HG03469 (cell line): ENCODE results near the gene ITGA5.

Source experiments
- ATAC-seq: cut with Tn5 transposase; IDR thresholded peaks from one replicate; pipeline ENCODE4 v1.9.1; 2021; ENCODE audit warnings: mild to moderate bottlenecking, moderate library complexity, moderate number of reproducible peaks; ENCODE audit not compliant: unreplicated experiment

Gene ITGA5

DNA sequence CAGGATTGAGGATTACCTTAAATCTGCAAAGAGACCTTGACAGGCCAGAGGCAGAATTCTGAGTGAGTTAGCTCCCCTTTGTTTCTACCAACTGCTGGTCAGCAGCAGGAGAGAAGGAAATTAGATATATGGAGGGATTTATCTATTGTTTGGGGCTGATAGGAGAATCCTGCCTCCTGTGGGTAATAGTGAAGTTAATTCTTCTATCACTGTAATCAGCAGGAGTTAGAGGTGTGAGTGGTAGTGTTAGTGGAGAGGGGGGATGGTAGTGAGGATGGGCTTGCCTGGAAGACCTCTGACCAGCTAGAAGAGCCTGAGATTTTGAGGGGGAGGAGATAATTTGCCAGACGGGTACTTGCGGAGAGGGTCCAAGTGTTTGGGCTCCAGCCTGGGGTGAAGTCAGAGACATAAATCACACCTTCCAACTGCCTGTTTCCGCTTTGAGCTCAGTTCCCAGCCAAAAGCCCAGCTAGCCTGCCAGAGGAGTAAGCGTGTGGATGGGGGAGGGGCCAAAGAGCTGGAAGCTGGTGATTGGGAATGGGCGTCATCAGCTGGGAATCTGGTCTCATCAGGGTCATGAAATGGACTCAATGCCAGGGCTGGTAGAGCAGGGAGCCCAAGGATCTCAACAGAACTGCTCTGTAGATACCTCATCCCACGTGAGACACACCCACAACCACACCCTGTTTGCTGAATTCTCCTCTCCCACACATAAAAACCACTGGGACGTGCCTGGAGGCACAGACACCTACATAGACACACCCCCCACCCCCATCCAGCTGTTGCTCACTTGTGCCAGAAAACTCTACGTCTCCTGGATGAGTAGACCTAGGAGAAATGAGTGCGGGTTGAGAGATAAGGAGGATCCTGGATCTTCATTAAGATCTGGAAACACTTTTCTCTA, 13.1 kb upstream of the ITGA5 start:
- no peak for ATAC-seq

DNA sequence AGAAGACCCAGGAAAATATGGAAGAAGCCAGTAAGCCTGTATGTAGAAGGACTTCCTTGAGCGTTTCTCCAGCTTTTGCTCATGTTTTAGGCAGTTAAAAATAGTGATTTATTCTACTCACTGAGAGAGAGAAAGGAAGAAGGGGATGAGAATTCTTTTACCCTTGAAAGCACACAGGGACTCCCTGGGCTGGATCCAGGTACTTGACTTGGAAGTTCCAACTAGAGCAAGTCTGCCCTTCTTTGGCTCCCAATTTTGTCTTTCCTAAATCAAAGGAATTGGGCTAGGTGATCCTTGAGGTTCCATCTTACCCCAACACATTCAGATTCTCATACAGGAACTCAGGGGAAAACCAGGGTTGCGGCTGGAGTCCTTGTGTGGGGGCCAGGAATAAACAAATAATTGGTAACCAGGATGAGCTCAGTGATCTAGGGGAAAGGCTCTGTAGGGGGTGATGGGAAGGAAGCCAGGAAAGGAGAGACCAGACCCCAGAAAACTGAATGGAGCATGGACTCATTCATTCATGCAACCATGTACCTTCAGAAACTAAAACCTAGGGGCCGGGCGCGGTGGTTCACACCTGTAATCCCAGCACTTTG, 11.5 kb upstream of the ITGA5 start:
- ATAC-seq = no peak

DNA sequence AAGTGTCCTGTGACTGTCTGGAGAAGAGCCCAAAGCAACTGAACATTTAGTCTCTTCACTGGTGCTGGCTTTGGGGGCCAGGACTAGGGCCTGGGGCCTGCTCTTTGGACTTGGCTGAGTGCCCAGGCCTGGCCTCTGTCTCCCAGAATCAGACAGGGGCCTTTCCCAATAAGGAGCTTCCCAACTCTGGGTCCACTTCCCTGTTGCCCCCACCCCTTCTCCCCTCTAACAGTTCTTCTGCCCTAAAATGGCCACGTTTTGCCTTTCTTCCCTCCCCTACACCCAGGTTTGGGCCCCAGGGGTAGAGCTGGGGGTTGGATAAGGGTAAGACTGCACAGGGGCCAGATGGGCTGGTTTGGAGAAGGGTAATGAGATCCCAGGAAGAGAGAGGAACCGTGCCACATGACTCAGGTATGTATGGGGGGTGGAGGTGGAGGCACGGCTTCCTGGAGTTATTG, 10.0 kb upstream of the ITGA5 start:
- no peak for ATAC-seq

DNA sequence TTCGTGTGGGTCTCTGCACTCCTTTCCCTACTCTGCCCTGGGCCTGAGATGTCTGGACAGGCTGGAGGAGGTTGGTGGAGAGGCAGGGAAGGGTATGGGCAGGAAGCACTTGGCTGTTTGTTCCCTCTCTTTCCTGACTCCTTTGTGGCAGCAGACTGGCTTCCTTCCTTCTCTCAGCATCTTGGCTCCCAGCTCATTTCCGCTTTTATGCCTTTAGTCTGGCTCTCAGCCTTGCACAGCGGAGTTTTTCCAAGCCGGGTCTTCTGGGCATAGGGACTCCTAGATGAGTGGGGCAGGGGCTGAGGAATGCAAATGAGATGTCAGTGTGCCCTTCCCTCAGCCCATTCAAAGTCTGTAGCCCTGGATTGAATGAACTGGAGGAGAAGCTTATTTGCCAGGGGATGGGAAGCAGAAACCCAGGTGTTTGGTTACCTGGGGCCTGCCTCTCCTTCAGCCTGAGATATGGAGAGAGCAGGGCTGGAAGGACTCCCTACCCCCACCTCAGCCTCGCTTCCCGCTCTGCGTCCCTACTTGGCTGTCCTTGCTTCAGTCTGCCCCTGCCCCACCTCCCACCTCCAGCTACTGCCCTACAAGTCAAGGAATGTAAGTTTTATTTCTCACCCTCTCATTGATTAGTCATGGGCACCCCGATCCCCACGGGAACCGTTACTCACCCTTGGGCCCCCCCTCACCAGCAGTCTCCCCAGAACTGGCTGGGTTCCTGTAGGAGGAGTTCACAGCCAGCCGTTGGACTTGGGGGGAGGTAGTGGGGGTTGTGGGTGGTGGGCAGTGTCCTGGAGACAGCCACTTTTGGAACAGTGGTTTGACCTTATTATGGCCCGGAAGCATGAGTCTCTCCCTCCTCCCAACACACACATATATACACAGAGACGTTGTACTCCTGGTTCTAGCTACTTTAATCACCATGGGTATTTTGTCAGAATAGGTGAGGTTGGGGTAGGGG, 9.3 kb upstream of the ITGA5 start:
- no peak for ATAC-seq

DNA sequence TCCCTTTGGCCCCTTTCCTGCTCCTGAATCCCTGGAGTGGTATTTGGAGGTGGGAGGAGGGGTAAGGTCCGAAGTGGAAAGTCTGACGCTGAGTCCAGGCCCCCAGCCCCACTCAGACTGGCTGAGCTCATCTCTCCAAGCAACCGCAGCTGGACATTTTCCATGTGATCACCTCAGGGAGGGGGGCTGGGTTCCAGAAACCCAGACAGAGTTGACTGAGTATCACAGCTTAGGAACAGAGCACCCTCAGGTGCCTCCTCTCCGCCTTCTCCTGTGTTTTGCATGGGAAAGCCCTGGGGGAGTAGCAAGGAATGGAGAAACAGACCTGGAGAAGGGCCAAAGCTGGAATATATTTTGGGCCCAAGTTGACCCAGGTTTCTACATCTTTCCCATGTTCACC, 8.0 kb upstream of the ITGA5 start:
- no peak for ATAC-seq

DNA sequence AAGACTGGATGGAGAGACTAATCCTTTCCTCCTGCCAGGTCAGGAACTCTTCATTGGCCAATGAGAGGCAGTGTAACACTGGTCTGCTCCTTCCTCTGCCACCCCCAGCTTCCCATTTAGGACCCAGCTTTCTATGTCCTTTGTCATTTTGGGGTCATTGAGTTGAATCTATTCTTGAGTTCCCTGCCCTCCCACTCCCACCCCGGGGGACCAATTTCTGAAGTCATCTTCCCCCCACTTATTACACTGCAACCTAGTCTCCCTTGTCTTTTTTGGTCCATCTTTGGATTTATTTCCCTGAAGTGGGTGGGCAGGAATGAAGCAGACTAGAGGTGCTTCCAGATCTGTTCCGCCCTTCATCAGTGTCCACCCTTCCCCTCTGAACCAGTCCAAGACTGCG, 7.6 kb upstream of the ITGA5 start:
- ATAC-seq = no peak

DNA sequence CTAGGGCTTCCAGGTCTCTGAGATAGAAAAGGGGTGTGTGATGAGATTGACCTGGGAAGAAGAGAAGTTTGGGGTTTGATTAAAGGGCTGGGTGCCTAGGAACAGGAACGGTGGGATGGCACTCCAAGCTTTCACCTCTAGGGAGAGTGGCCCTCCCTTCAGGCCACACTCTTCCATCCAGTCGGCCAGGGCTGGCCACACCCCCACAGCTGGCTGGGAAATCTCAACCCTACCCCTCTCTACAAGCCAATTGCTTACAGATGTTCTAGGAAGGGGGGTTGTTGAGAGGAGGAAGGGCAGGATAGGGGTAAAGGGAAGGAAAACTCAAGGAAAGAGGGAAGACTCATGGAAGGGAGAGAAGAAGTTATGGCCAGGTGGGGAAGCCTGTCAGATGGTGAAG, 6.6 kb upstream of the ITGA5 start:
- ATAC-seq = no peak

DNA sequence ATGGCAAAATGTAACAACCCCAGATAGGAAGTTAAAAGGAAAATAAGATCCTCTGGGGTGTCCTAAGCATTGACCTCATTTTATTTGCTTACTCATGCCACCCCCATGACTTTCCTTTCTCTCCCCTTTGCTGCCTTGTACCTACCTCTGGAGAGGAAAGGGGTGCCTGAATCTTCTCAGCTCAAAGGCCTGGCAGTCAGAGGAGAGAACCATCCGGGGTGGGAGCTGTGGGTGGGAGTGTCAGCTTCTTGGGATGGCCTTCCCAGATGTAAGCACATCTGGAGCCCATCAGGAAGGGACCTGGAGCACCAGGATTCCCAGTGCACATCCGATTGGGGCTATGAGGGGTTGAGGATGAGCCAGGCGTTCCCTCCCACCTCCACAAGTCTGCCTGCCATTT, 5.2 kb upstream of the ITGA5 start:
- ATAC-seq = no peak

DNA sequence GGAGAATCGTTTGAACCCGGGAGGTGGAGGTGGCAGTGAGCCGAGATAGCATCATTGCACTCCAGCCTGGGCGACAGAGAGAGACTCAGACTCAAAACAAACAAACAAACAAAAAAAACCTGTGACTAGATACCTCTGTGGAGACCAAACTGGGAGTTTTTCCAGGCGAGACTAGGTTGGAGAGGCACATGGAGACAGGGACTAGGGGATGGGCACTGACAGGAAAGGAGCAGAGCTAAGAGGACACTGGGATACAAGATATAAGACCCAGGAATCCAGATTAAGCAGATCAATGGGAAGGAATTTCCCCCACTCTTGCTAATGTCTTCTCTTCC, 4.7 kb upstream of the ITGA5 start:
- no peak for ATAC-seq

DNA sequence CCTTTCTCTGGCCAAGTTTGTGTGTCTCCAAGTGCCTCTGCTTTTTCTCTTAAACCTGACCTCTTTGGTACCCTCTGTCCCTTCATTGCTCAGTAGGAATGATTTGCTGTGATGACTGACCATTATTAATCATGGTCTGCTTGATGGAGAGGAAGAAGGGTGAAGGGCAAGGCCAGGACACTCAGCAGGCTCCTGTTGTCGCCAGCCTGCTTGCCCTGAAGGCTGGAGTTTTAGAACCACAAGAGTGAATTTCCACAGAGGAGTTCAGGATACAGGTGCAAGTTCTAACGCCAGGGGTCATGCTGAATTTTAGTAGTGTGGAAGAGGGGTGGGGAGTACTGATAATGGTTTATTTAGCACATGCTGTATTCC, 2.8 kb upstream of the ITGA5 start:
- ATAC-seq = no peak

DNA sequence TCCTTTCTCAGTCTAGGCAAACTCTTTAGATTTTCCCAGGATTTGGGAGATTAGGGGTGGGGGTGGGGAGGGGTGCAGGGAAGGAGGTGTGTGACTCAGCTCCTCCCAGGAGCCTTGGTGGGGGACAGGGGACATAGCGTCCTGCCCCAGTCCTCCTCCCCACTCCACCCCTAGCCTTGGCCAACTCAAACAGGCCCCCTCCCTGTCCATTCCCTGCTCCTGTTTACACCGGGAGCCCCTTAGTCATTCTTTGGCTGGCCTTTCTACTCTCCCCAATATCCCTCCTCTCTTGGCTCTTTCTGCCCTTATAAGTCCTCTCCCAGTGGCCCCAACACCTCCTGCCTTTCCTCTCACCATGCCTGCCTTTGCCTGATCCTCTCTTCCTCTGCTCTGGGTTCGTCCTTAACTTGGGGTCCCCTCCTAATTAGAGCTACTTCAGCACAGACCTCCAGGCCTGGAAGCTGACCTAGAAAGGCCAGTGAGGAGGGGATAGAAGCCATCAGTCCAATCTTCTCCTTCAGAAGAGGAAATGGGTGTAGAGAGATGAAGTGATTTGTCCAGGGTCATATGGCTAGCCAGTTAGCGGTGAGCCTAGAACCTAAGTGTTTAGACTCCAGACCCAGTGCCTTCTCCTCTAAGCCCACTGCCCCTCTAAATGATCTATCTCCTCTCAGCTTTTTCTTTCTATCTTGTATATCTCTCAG, 2.3 kb upstream of the ITGA5 start:
- ATAC-seq = no peak

DNA sequence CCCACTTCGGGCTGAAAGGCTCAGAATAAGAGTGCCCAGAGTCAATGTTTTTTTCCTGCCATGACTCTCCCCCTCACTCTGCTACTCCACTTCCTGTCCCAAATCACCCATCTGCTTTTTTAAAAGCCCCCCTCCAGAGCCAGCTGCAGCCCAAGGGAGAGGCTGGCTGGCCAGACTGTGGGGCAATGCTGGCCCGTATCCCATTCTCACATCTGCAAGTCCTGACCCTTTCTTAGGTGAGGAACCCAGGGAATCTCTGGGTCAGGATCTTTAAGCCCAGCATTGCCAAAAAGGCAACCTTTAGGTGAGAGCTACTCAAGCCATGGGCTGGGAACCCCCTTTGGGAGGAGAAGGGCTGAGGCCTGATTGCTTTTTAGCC, 1.7 kb upstream of the ITGA5 start:
- no peak for ATAC-seq

DNA sequence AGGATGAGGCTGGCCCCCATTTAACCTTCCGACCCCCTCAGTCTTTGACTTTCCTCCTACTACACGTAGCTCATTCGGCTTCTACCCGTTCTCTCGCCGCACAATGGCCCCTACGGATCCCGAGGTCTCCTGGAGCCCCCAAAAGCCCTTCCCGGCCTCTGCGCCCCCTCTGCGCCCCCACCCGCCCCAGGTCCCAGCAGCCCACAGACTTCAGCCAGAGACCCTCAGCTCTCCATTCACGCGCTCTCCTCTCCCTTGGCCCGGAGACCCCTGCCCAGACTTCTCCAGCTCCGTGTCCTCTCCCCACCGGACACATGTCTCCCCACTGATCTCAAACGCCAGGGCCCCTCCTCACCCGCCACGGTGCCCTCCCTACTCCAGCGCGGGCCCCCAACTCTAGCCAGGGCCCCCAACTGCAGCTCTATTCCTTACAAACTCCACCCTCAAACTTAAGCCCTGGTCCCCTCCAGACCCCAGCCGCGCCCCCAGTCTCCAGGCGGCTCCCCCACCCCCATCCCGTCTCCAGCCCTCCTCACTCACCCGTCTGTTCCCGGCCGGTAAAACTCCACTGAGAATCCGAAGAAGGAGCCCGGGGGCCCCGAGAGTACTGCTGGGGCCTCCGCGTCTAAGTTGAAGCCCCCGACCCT, 502 bp downstream of the ITGA5 start:
- ATAC-seq = no peak

DNA sequence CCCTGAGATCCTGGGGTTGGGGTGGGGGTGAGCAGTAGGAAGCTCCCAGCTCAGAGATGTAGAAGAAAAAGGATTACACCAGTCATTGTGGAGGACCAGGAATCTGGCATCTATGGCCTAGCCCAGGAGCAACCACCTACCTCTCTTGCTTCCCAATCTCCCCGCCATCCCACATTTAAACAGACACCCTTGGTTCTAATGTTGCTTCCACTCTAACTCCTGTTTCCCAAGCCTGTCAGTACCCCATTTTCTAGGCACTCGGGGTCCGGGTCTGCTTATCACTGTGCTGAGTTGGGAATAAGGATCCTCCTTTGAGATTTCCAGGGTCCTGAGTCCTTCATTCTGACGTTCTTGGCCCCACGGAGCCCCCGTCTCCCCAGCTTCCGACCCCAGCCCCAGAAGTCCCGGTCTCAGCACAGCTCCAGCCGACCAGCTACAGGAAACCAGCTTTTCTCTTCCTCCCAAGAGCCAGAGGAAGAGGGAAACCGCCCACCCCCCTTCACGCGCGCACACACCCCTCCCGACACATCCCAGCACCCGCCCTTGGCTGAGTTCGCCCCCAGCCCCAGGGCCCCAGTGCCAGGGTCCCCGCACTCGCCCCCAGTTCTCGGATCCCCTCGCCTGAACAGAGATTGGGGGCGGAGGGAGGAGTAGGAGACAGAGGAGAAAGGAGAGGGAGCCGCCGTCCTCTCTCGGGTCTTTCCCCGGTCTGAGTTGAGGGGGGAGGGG, 1.2 kb downstream of the ITGA5 start:
- no peak for ATAC-seq

DNA sequence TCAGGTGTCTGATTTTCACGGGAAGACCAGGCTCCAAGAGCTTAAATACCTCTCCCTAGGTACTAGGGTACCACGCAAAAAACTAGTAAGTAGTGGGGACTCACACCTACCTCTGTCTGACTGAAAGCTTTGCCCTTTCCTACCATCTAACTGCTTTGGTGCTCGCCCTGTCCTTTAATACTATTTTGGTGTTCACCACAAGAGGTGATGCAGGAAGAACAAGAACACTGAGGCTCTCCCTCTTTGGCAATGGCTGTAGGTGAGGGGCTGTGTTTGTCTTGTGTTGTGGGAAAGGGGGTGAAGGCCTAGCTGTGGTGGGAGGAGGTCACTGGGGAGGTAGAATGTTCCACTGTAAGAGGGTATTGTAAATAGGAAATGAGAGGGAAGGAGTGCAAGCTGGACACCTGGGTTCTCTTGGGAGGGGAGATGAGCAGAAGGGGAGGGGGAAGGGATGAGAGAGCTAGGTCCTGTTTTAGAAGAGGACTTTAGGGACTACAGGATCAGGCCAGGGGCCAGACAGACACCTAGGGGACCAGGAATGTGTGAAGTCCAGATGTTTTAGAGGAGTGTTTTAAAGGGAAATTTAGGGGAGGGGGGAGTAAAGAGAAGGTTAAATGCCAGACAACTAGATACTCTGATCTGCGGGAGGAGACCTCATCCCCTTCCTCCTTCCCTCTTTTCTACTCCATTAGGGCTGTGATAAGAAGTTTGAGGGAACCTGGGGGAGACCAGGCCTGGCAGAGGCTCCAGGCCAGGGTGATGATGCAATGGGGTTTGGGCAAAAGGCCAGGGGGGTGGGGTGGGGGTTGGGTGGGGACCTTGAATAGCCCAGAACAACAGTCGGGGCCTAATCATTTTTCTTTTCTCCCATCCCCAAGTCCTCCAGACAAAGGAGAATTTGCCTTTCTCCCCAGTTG, 2.1 kb downstream of the ITGA5 start:
- ATAC-seq = no peak

DNA sequence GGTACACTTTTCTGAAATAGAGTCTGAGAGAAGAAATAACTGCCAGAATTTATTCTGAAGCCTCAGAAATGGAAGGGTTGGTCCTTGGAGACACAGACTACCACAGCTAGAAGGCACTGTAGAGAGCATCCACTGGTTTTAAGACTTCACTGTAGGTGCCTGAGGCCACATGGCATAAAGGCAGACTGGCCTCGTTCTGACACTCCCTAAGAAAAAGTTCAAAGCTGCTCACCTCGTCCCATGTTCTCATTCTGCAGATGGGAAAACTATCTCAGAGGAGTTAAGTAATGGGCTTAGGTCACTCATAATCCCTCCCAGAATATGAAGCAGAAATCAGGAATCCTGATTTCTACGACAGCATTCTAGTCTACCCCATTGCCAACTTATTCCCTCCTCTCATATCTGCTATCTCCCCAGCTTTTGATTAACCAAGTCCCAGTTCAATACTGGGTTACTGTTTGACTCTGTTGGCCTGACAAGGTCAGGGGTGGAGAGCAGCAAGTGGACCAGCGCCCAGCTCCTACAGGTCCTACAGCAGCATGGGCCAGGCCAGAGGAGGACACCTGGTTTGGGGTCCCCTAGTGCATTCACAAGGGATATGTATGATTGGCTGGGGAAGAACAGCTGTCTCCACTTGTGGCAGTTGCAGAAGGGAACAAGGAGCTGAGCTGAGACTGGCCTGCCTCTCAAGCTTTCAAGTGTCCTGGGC, 3.7 kb downstream of the ITGA5 start:
- ATAC-seq = no peak

DNA sequence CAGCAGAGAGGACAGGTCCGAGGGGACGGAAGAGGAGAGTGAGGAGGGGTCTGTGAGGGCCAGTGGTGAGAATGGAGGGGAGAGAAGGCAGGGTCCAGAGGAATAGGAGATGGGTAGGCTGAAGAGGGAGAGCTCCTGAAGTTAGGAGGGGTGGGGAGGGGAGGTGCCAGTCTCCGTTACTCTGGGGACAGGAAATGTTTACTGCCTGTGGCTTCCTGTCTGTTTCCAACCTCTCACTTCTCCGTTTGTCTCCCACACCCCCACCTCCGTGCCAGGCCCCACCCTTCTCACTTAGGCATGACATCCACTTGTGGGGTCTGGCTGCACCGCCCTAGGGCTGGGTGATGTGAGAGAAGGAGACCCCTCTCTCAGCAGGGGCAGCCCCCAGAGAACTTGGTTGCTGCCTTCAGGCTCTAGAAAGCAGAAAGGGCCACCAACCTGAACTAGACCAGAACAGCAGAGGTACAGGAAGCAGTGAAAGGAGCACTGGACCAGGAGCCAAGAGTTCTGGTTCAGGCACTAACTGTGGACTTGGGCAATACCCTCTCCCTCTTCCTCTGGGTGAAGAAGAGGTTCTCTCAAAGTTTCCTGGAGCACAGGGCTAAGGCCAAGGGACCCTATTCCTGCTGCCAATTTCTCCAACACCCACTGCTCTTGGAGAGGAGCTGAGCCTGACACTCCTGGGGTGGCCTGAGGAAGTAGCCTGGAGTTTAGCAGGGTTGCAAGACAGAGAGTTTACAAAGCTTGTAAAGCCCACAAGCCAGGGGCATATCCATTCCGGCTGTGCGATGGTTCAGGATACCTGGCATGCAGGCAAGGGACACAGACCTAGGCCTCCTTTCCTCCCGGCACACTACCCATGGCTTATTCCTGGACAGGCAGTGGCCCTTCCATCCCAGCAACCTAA, 5.5 kb downstream of the ITGA5 start:
- no peak for ATAC-seq
